ENCODE measurements around the gene NAA16.
"Not testable (repeated sequence)": the region's sequence is repeated elsewhere in the genome, so short reads cannot be mapped to it uniquely, and the experiment has no call there.

Gene NAA16

GRCh38 chr13:41310963-41311405, at the start of gene NAA16:
Gene NAA16 (plus strand): TSS chr13:41311267. CDS start chr13:41311529, 262 bp downstream.
- DNase-seq (ENCODE audit: low read depth in 3 of 3), result peak; percentile 92 to 95 (median 93)

- DNase-seq (ENCODE audit: low read depth in 3 of 3), result peak; percentile 43 to 68 (median 66)
Measured at GRCh38 chr13:41263261-41263971, 47.7 kb upstream of the NAA16 start, which contains the start of gene MTRF1. Gene MTRF1 (minus strand): TSS chr13:41263576. CDS start chr13:41260907, 2,669 bp downstream.

DNA sequence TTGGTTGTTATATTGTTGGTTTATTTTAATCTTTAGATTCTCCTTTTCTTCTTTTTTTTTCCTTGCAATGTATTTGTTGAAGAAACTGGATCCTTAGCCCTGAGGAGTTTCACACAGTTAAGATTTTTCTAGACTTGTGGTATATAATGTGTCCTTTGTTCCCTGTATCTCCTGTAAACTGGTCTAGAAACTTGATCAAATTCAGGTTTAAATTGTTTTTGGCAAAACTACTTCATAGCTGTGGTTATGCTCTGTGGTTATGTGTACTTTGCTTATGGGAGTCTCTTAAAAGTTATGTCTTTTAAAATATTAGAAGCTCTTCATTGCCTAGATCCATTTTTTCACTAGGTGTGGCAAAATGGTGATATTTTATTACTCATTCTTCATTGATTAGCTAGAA, 44.0 kb upstream of the NAA16 start:
- no peak for DNase-seq (ENCODE audit: low read depth in 3 of 3)

GRCh38 chr13:41268764-41269163, 42.3 kb upstream of the NAA16 start:
- no peak for DNase-seq (ENCODE audit: low read depth in 3 of 3)

- DNase-seq (ENCODE audit: low read depth in 3 of 3), result no peak
Measured at GRCh38 chr13:41271456-41272285, 39.4 kb upstream of the NAA16 start.

GRCh38 chr13:41273831-41274441, 37.1 kb upstream of the NAA16 start:
- no peak for DNase-seq (ENCODE audit: low read depth in 3 of 3)

- no peak for DNase-seq (ENCODE audit: low read depth in 3 of 3)
Measured at GRCh38 chr13:41274881-41275280, 36.2 kb upstream of the NAA16 start.

GRCh38 chr13:41276824-41277223, 34.2 kb upstream of the NAA16 start:
- DNase-seq (ENCODE audit: low read depth in 3 of 3), result no peak

GRCh38 chr13:41279156-41279555, 31.9 kb upstream of the NAA16 start:
- not testable (repeated sequence) for DNase-seq (ENCODE audit: low read depth in 3 of 3)

DNA sequence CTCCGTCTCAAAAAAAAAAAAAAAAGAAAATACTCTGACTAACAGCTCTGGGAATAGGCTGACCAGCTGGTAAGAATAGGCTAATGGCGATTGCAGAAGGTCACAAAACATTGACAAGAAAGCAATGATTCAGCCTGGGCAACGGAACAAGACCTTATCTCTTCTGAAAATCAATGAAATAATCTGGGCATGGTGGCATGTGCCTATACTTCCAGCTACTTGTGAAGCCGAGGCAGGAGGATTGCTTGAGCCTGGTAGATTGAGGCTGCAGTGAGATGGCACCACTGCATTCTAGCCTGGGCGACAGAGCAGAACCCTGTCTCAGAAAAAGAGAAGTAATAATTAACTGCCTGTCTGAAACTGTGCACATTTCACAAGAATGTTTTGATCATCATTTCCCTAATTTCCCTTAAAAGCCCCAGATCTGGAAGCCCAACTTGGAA, 28.9 kb upstream of the NAA16 start:
- DNase-seq (ENCODE audit: low read depth in 3 of 3), result no peak

DNA sequence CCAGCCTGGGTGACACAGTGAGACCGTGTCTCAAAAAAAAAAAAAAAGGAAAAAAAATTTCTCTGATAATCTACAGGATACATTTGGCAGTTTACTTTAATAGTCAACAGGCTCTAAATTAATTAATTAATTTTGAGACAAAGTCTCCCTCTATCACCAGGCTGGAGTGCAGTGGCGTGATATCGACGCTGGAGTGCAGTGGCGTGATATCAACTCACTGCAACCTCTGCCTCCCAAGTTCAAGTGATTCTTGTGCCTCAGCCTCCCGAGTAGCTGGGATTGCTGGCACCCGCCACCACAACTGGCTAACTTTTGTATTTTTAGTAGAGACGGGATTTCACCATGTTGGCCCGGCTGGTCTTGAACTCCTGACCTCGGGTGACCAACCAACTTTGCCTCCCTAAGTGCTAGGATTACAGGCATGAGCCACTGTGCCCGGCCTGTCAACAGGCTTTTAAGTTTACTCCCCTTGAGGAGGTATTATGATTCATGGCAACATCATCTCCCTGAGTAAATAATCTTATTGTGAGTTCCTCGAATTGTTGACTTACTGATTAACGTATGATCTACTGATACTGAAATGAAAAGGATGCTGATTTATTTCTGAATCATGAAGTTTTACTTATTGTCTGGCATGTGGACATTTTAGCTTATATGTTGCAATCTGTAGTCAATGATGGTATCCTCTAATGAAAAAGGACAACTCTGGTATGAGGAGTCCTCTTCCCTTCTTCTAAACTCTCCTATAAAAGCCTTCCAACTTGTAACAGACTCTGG, 26.4 kb upstream of the NAA16 start:
- no peak for DNase-seq (ENCODE audit: low read depth in 3 of 3)

GRCh38 chr13:41286370-41286769, 24.7 kb upstream of the NAA16 start:
- no peak for DNase-seq (ENCODE audit: low read depth in 3 of 3)

DNA sequence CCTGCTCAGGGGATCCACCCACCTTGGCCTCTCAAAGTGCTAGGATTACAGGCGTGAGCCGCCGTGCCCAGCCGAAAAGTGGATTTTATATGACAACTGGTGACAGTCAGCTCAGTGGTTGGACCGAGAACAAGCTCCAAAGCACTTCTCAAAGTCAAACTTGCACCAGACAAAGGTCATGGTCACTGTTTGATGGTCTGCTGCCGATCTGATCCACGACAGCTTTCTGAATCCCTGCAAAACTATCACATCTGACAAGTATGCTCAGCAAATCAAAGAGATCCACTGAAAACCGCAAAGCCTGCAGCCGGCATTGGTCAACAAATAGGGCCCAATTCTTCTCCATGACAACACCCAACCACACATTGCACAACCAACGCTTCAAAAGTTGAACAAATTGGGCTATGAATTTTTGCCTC, 21.6 kb upstream of the NAA16 start:
- no peak for DNase-seq (ENCODE audit: low read depth in 3 of 3)

DNA sequence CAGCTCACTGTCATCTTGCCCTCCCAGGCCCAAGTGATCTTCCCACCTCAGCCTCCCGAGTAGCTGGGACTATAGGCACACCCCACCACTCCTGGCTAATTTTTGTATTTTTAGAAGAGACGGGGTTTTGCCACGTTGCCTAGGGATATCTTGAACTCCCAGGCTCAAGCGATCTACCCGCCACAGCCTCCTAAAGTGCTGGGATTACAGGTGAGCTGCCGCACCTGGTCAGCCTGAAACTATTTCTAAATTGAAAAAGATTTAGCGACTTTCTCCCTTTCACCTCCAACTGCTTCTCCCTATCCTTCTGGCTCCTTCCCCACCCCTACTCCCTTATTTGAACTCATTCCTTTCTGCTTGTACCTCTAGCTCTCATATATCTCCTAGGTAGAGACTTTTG, 19.8 kb upstream of the NAA16 start:
- no peak for DNase-seq (ENCODE audit: low read depth in 3 of 3)

- no peak for DNase-seq (ENCODE audit: low read depth in 3 of 3)
Measured at GRCh38 chr13:41293272-41293671, 17.8 kb upstream of the NAA16 start.

DNA sequence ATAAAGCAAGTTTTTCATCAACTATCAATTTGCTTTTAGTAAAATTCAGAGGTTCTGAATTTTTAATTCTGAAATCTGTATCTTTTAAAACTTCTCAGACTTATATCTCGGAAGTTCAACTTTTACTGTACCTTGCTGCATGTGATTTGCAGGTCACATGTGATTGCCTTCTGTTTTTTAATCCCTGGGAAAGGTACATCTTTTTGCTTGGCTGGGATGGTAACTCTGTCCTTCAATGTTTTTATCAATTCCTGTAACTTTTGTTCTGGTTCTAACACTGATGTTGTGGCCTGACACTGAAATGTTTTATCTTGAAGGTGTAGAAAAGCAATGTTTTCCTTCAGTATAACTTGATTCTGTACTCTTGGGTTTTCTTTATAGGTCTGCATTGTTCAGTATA, 16.2 kb upstream of the NAA16 start:
- DNase-seq (ENCODE audit: low read depth in 3 of 3), result no peak

DNA sequence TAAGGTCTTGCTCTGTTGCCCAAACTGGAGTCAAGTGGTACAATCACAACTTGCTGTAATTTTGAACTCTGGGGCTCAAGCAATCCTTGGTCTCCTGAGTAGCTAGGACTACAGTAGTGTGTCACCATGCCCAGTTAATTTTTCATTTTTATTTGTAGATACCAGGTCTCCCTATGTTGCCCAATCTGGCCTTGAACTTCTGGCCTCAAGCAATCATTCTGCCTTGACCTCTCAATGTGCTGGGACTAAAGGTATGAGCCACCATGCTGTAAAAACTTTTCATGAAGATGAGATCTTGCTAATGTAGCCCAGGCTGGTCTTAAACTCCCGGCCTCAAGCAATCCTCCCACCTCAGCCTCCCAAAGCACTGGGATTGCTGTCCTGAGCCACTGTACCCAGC, 15.1 kb upstream of the NAA16 start:
- no peak for DNase-seq (ENCODE audit: low read depth in 3 of 3)

- no peak for DNase-seq (ENCODE audit: low read depth in 3 of 3)
Measured at GRCh38 chr13:41296879-41297646, 14.0 kb upstream of the NAA16 start.

DNA sequence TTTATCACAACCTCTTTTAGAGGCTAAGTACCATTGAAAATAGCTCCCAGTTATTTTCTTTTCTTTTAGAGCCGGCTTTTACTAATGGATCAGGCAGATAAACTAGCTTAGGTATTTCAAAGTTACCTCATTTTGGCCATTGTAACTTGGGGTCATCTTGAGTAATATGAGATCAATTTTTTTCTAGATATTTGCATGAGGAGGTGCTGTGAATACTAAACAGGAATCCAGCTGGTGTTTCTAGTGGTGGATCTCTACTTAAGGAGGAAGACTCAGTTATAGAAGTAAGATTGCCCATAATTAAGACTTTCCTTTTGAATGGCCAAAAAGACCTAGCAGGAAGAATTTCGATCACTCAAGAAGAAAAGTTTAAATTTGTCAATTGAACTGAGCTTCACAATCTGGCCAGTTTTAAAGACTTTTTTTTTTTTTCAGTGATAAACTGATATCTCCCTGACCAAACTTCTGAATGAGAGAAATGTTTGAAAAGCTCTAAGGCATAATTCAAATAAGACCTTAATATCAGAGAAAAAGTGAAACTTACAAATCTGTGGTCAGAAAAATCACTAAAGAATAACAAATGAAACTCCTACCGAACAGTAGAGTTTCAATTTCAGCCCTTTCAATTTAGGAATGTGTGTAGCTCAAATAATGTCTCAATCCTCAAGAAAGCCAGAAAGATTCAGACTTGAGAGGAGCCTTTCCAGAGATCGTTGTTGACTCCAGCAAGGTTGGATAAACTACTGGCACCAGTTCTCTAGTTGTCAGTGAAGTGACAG, 11.6 kb upstream of the NAA16 start:
- DNase-seq (ENCODE audit: low read depth in 3 of 3), result no peak

DNA sequence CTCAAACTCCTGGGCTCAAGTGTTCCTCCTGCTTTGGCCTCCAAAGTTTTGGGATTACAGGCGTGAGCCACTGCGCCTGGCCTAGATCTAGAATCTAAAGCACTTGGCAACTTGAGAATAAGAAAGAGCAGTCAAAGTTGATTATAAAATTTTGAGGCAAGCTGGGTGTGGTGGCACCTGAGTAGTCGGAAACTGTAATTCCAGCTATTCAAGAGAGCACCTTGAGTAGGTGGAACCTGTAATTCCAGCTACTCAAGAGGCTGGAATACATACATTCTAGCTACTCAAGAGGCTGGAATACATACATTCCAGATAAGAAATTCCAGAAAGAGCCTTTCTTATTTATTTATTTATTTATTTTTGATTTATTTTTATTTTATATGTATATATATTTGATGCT, 8.3 kb upstream of the NAA16 start:
- DNase-seq (ENCODE audit: low read depth in 3 of 3), result no peak
